Aorta (tissue), 5 donors: ENCODE measurements around the gene AHR. TPM values are rescaled to one million over a fixed set of nuclear protein-coding genes. Genes with fewer than 3 reads are reported as not detected.

Experiments used
- ATAC-seq: fragments of 200-7000 bp; cut with Tn5 transposase; one replicate; pipeline ENCODE4 v1.9.1; 2022; ENCODE audit warnings: moderate library complexity; ENCODE audit not compliant: low FRiP score
- DNase-seq, 2 donors: peaks; one replicate each; pipeline ENCODE4 v3.0.0-alpha.2; 2020
- H3K27ac ChIP-seq, 2 donors: one replicate each; pipeline ENCODE4 v1.5.1; 2013; ENCODE audit warnings: low read length in 2 of 2, mild to moderate bottlenecking in 2 of 2, moderate library complexity in 2 of 2, control low read depth in 1 of 2, inconsistent platforms in 1 of 2, low read depth in 1 of 2
- H3K27me3 ChIP-seq, 2 donors: one replicate each; pipeline ENCODE4 v1.6.1; 2013; ENCODE audit warnings: control low read depth in 1 of 2, low read length in 1 of 2, mild to moderate bottlenecking in 1 of 2, moderate library complexity in 1 of 2; ENCODE audit not compliant: insufficient read depth in 2 of 2, control insufficient read depth in 1 of 2
- H3K36me3 ChIP-seq, 2 donors: one replicate each; pipeline ENCODE4 v1.6.1; 2013; ENCODE audit warnings: control low read depth in 1 of 2, low read length in 1 of 2, mild to moderate bottlenecking in 1 of 2; ENCODE audit not compliant: insufficient read depth in 2 of 2, control insufficient read depth in 1 of 2
- H3K4me1 ChIP-seq, 2 donors: one replicate each; pipeline ENCODE4 v1.6.1; 2013; ENCODE audit warnings: low read length in 2 of 2, control low read depth in 1 of 2, mild to moderate bottlenecking in 1 of 2, moderate library complexity in 1 of 2; ENCODE audit not compliant: insufficient read depth in 2 of 2, control insufficient read depth in 1 of 2
- H3K4me3 ChIP-seq, 2 donors: one replicate each; pipeline ENCODE4 v1.5.1; 2013; ENCODE audit warnings: low read length in 2 of 2, control low read depth in 1 of 2, mild to moderate bottlenecking in 1 of 2
- H3K9me3 ChIP-seq: one replicate; pipeline ENCODE4 v1.6.1; 2013; ENCODE audit warnings: mild to moderate bottlenecking, low read length; ENCODE audit not compliant: control insufficient read depth
- WGBS, 2 donors: extraction: QIAGEN DNeasy Blood & Tissue Kit; methylation state at CpG; one replicate each; pipeline ENCODE4 v1.1.7; 2013; 5-methylcytosine and 5-hydroxymethylcytosine counted together
- intact Hi-C, 2 donors: fragments of 100-400 bp; cut with DNase I; formaldehyde crosslinking; loops; one replicate each; pipeline versions ENCODE4 v1.14.2 to v1.15.0; 2022
- polyA plus RNA-seq, 2 donors: library from polyadenylated mRNA; stranded (reverse); fragments of 200-250 nt; gene quantifications; one replicate each; pipeline ENCODE4 v1.2.3, GENCODE V29; 2013
- total RNA-seq, 2 donors: library from RNA; stranded (reverse); fragmentation: NEBNext Ultra II Directional; extraction: Animal tissue kit (Norgen Biotek cat#: 25700); gene quantifications; one replicate each; pipeline ENCODE4 v1.2.1, GENCODE V29; 2021
- donor health status: healthy with polysubstance abuse.
- donor health status: Bipolar disorder and iron deficiency.
- donor health status: DM: no; HTN: no; CAD: no.
- donor health status: DM: no; HTN: no; CAD: no.
- donor health status: DM: yes; HTN: yes; CAD: no.

AHR gene
- total and polyA plus RNA-seq, 4 donors, result 16.9 to 117 (median 51.0) TPM

DNA sequence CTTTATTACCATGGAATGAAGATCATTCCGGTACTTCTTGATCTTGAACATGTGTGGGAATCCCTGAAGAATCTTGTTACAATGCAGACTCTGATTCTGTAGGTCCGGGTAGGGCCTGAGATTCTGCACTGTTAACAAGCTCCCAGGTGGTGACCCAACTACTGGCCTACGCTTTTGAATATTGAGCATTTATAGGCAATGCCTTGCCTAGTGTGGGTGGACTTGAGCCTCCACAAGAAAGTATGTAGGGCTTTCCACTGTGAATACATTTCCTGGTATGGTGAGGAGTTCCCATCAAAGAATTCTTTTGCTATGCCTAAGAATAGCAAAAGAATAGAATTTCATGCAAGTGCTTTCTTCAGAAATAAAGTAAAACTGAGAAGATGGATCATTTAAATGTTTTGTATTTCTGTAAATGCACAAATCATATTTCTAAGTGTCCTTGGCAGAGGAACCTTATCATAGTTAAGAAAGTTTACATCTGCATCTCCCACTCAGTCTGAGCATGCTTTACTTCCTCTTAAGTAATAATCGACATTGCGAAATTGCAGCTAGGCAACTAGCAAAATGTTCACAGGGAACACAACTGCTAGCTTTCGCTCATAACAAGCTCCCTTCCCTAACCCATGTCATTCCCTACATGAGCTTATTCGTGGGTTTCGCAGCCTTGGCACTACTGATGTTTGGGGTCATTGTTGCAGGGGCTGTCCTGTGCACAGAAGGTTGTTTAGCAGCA lies 71.4 kb downstream of the AHR start:
- peaks cover 6 to 14% of the 10 kb centered on the region in 2 donors for H3K4me1 ChIP-seq
- intact Hi-C loops, result loop anchor here (5.0 to 10.0 kb wide), 3 partner anchors 155 to 405 kb away; no protein-coding TSS in a partner anchor
- peak; percentile 45 for ATAC-seq
- WGBS, 2 donors, result 82 to 87% methylated on average over 8 of the region's 8 CpGs
- DNase-seq, result no peak
- no peak overlapping the region for H3K27ac ChIP-seq
- no peak overlapping the region for H3K4me3 ChIP-seq
- no peaks in the 10 kb centered on the region for H3K27me3 ChIP-seq
- no peaks in the 10 kb centered on the region for H3K9me3 ChIP-seq
- no peaks in the 10 kb centered on the region for H3K36me3 ChIP-seq

DNA sequence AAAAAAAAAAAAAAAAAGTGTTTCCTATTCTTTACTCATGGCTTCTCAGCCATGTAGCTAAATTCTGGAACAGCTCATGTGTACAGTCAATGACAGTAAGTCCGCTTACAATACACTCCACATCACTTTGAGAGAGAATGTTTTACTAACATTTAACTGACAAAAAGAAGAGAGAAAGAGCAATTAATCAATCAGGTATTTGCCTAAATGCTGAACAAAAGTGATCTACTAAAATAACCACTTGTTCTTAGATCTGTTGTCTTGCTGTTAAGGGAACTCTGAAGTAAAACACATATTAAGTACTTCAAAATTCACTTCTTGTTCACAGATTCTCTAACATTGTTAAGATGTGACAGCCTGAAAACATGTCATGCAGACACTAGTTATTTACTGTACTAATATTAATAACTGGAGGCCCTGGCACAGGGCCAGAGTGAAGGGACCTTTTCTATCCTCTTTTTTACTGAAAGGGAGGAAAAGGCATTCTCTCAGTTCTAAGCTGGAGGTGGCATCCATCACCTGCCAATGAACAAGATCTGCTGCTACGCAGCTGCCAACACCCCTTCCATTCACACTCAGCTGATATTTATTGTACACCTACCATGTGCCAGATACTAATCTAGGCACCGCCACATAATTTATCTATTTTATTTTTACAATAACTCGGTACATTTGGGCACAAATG lies 72.6 kb downstream of the AHR start:
- Histone ChIP-seq H3K4me1 (peaks cover 6 to 14% of the 10 kb centered on the region in 2 donors), H3K36me3 (no peaks in the 10 kb centered on the region), H3K27me3 (no peaks in the 10 kb centered on the region), H3K4me3 (no peak overlapping the region), H3K9me3 (no peaks in the 10 kb centered on the region), H3K27ac (peak overlapping the region in 1 of 2 donors; percentile 82)
- ATAC-seq (no peak), DNase-seq (no peak)
- intact Hi-C loops, result loop anchor here (5.0 to 10.0 kb wide), 3 partner anchors 154 to 406 kb away; no protein-coding TSS in a partner anchor
- 44 to 46% methylated on average over 4 of the region's 4 CpGs for WGBS, 2 donors

DNA sequence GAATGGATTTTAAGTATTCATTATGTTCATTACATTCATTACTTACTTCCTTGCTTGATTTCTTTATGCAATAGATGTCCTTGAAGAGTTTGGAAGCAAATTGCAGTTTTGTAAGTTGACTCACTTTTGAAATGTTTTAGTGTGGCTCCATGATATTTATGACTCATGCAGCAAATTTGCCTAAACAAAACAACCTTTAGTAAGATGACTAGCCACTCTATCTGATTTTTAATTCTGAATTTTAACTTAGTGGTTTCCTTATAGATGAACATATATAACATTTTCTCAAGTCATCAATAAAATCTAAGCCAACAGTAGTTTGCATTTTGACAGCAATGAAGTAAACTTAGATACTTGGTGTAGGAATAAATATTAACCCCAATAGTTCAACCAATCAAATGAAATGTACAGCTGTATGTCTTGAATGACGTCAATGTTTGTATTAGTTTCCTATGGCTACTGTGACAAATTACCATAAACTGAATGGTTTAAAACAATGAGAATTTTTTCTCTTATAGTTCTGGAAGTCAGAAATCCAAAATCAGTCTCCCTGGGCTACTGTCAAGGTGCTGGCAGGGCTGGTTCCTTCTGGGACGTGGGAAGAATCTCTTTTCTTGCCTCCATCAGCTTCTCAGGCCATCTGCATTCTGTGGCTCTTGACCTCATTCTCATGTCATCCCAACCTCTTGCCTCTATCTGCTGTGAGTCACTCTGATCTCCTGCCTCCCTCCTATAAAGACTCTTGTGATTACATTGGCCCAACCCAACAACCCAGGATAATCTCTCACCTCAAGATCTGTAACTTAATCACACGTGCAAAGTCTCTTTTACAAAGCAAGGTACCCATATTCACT lies 73.4 kb downstream of the AHR start:
- H3K4me1 ChIP-seq, result peaks cover 6 to 14% of the 10 kb centered on the region in 2 donors
- ATAC-seq (peak; percentile 60), DNase-seq (no peak)
- 28 to 34% methylated on average over 3 of the region's 3 CpGs for WGBS, 2 donors
- no peaks in the 10 kb centered on the region for H3K27me3 ChIP-seq
- no peaks in the 10 kb centered on the region for H3K9me3 ChIP-seq
- H3K27ac ChIP-seq, result peak overlapping the region in 1 of 2 donors; percentile 58
- H3K36me3 ChIP-seq, result no peaks in the 10 kb centered on the region
- intact Hi-C loops, result loop anchor here (5.0 to 10.0 kb wide), 3 partner anchors 153 to 407 kb away; no protein-coding TSS in a partner anchor
- no peak overlapping the region for H3K4me3 ChIP-seq

DNA sequence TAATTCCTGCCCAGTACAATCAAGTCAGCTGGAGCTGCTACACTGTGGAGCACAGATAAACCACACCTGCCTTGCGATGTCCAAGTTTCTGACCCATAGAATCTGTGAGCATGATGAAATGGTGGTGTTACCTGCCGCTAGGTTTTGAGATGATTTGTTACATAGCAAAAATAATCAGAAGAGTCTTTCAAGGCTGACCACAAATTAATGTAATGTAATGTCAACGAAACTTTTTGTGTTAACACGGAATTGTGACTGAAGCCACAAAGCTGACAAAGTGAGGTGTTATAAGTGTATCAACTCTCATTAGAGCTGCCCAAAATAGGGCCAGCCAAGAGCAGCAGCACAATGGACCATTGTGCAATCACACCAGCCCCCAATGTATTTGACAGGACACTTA lies 75.7 kb downstream of the AHR start:
- intact Hi-C loops, result loop anchor here (5.0 to 10.0 kb wide), 3 partner anchors 151 to 409 kb away; no protein-coding TSS in a partner anchor
- DNase-seq, result no peak
- Histone ChIP-seq H3K27ac (peak overlapping the region; percentile 36 to 49), H3K36me3 (no peaks in the 10 kb centered on the region), H3K4me1 (peaks cover 6 to 14% of the 10 kb centered on the region in 2 donors), H3K27me3 (no peaks in the 10 kb centered on the region), H3K4me3 (no peak overlapping the region), H3K9me3 (no peaks in the 10 kb centered on the region)
- 94 to 97% methylated on average over 4 of the region's 4 CpGs for WGBS, 2 donors
- no peak for ATAC-seq

DNA sequence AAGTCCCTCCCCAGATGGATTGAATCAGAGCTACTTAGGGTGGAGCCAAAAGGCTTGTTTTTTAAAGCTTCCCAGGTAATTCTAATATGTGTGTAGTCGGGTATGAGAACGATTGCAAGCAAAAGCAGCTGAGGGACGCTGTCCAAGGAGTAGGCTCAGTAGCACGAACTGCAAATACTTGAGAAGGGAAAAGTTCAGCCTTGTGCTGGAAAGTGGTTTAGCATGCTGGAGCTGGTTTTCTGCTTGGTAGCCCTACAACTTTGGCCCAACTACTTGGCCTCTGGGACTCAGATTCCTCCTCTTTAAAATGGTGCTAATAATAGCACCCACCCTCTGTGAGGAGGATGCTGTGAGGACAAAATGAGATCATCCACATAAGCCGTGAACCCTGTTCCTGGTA lies 76.2 kb downstream of the AHR start:
- intact Hi-C loops, result loop anchor here (5.0 to 10.0 kb wide), 3 partner anchors 150 to 410 kb away; no protein-coding TSS in a partner anchor
- Histone ChIP-seq H3K4me1 (peaks cover 6 to 12% of the 10 kb centered on the region in 2 donors), H3K9me3 (no peaks in the 10 kb centered on the region), H3K27me3 (no peaks in the 10 kb centered on the region), H3K36me3 (no peaks in the 10 kb centered on the region), H3K4me3 (no peak overlapping the region), H3K27ac (peak overlapping the region in 1 of 2 donors; percentile 5)
- 8 to 10% methylated on average over 5 of the region's 5 CpGs for WGBS, 2 donors
- peak; percentile 44 for ATAC-seq
- peak in 1 of 2 donors; percentile 57 for DNase-seq

DNA sequence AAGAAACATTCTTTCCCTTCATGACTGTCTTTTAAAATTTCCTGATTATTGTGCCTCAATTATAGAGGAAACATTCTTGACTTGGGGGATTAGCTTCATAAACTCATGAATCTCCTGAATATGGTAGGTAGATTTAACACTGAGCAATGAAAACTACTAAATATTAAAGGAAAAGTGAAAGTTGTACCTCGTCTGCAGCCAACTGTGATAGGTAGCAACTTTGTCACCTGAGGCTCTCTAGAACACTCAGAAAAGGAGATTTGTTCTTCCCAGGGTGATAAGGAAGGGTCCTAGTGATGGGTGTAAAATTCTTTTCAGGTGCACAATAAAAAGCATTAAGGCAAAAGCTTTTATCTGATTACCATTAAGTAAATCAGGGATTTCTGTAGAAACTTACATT lies 78.1 kb downstream of the AHR start:
- H3K4me1 ChIP-seq, result peaks cover 4 to 6% of the 10 kb centered on the region in 2 donors
- H3K9me3 ChIP-seq, result no peaks in the 10 kb centered on the region
- H3K36me3 ChIP-seq, result no peaks in the 10 kb centered on the region
- no peaks in the 10 kb centered on the region for H3K27me3 ChIP-seq
- intact Hi-C loops, result loop anchor here in 1 of 2 donors (10.0 kb wide), 2 partner anchors 148 to 412 kb away; no protein-coding TSS in a partner anchor
- no peak for DNase-seq
- 94 to 100% methylated on average over 1 of the region's 1 CpG for WGBS, 2 donors
- no peak for ATAC-seq
- H3K4me3 ChIP-seq, result no peak overlapping the region
- H3K27ac ChIP-seq, result no peak overlapping the region

DNA sequence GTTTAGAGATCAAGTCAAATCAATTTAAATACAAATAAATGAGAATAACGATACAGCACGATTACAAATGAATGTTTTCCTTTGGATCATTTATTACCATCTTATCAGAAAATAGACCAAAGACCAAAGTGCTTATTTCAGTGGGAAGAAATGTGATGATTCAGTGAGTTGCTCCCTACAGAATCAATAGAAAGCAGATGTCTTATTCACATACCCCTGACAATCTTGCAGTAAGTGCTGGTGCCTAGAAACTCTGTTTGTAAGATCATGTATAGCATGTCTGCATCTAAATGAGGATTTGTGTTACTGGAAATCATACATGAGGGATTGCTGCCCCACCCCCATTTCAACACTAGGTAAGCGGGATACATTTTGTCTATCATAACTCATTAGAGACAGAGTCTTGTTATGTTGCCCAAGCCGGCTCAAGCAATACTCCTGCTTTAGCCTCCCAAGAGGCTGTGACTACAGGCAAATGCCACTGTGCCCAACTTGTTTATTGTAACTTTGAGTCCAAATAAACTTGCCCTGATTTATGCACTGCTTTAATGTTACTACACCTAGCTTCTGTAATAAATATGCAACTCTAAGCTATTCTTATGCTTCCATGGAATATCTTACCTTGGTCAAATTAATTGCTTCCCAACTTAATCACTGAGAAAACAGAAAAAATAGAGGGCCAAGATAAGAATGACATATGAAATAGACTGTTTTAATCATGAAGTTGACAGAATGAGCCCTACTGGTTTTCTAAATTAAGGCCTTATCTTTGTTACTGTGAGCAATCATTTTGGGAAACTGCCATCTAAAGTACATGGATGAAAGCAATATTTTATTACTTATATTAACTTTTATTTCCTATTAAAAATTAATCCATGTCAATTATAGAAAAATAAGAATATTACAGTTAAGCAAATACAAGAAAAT lies 82.5 kb downstream of the AHR start:
- H3K27ac ChIP-seq, result no peak overlapping the region
- no peak for ATAC-seq
- no peaks in the 10 kb centered on the region for H3K36me3 ChIP-seq
- WGBS, 2 donors, result 83 to 90% methylated on average over 4 of the region's 4 CpGs
- no peaks in the 10 kb centered on the region for H3K27me3 ChIP-seq
- H3K4me1 ChIP-seq, result no peaks in the 10 kb centered on the region
- intact Hi-C loops, result no loop called here
- H3K4me3 ChIP-seq, result no peak overlapping the region
- no peaks in the 10 kb centered on the region for H3K9me3 ChIP-seq
- DNase-seq, result no peak
